Neural progenitor cell (in vitro differentiated cells): ENCODE results near the gene AKT1.

Experiments used
- EZH2 ChIP-seq: fragments of 200-600 bp; sonication (generic); IDR thresholded peaks from 2 replicates; pipeline ENCODE4 v1.6.1; 2017; ENCODE audit warnings: antibody characterized with exemption, mild to moderate bottlenecking, moderate library complexity
- EZH2phosphoT487 ChIP-seq: fragments of 200-600 bp; sonication (generic); IDR thresholded peaks from 2 replicates; pipeline ENCODE4 v1.6.1; 2017; ENCODE audit warnings: antibody characterized with exemption
- TF ChIP-seq, protein P1 (sequence below): fragments of 200-600 bp; sonication (generic); IDR thresholded peaks from 2 replicates; pipeline ENCODE4 v1.5.1; 2017; ENCODE audit warnings: antibody characterized with exemption, mild to moderate bottlenecking

DNA sequence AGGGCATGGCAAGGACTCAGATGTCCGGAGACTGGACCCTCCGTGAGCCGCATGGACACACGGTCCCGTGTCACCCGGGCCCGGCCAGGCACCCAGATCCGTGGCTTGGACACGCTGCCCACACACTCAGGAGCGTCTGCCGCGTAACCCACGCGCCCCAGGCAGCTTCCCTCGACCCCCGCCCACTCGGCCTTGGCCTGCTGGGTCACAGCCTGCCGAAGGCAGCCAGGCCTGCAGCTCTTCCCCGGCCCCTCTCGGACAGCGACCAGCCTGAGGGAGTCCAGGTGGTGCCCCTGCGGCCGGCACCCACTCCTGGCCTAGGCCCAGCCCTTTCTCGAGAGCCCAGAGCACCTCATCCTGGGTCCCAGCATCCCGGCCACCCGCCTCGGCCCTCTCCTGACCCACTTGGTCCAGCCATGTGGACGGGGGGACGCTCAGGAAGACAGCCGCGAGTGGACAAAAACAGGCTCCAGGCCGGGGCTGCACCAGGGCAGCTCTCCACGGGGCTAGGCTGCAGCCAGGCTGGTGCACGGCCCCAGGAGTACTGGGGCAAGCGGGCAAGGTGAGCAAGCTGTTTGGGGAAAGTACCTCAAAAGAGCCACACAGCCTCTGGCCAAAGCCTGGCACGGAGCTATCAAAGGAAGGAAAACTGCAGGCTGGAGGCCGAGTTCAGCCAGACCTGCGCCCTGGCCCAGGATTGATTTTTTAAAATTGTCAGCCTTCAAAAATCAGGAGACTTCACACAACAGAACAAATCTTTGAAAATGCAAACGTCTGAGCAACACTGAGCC is 6.5 kb downstream of the AKT1 start:
- TF ChIP-seq, protein P1, sequence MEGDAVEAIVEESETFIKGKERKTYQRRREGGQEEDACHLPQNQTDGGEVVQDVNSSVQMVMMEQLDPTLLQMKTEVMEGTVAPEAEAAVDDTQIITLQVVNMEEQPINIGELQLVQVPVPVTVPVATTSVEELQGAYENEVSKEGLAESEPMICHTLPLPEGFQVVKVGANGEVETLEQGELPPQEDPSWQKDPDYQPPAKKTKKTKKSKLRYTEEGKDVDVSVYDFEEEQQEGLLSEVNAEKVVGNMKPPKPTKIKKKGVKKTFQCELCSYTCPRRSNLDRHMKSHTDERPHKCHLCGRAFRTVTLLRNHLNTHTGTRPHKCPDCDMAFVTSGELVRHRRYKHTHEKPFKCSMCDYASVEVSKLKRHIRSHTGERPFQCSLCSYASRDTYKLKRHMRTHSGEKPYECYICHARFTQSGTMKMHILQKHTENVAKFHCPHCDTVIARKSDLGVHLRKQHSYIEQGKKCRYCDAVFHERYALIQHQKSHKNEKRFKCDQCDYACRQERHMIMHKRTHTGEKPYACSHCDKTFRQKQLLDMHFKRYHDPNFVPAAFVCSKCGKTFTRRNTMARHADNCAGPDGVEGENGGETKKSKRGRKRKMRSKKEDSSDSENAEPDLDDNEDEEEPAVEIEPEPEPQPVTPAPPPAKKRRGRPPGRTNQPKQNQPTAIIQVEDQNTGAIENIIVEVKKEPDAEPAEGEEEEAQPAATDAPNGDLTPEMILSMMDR = no peak
- no peak for TF ChIP-seq EZH2
- no peak for TF ChIP-seq EZH2phosphoT487
